ENCODE results near the gene PLCD3. TPM values are rescaled to one million over a fixed set of nuclear protein-coding genes. Genes with fewer than 3 reads are reported as not detected.

The PLCD3 gene
- total RNA-seq, 4 donors from 2014 or later, result 38.6 to 186 (median 75.1) TPM

DNA sequence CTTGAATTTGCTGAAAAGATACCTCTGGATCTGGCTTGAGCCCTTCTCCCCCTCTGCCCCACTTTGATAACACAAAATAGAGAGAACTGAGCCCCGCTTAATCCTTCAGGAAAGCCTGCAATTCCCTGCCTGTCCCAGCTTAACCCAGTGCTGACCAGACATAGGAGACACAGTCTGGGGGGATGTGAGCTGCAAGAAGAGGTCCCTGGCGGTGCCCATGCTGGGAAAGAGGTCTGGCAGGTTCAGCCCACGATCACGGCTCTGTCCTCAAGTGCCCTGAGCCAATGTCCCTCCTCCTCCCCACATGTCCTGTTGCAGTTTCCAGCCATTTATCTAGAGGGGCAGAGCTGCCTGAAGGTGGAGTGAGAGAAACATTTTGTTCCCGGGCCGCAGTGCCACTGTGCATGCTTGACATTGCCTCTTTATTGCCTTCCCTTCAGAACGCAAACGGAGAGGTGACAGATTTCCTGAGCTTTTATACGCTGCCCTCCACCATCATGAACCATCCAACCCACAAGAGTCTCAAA is 29.0 kb downstream of the PLCD3 start:
- DNase-seq, result peak in 1 of 2 donors; percentile 66
- Histone ChIP-seq H3K36me3 (peaks cover 0 to 73% of the 10 kb centered on the region in 2 donors), H3K27me3 (no peaks in the 10 kb centered on the region), H3K4me1 (peaks cover 58 to 83% of the 10 kb centered on the region in 2 donors), H3K4me3 (no peak overlapping the region), H3K27ac (peak overlapping the region; percentile 9 to 96 (median 74)), H3K9me3 (no peaks in the 10 kb centered on the region)
- ATAC-seq, result peak; percentile 47 to 51
- in situ Hi-C loops (cut with MboI; ENCODE audit: low sequenced_read_pairs in 4 of 4), result loop anchor here in 2 of 4 donors (10.0 to 25.0 kb wide), 2 partner anchors 179 to 191 kb away; partner anchors contain the start of gene GFAP (in 1 of the 2)
- intact Hi-C loops (cut with DNase I; ENCODE audit: low total_unique reads), result no loop called here
- no peak for TF ChIP-seq POLR2A (IDR thresholded peaks at IDR 0.05)
- TF ChIP-seq, protein P1, sequence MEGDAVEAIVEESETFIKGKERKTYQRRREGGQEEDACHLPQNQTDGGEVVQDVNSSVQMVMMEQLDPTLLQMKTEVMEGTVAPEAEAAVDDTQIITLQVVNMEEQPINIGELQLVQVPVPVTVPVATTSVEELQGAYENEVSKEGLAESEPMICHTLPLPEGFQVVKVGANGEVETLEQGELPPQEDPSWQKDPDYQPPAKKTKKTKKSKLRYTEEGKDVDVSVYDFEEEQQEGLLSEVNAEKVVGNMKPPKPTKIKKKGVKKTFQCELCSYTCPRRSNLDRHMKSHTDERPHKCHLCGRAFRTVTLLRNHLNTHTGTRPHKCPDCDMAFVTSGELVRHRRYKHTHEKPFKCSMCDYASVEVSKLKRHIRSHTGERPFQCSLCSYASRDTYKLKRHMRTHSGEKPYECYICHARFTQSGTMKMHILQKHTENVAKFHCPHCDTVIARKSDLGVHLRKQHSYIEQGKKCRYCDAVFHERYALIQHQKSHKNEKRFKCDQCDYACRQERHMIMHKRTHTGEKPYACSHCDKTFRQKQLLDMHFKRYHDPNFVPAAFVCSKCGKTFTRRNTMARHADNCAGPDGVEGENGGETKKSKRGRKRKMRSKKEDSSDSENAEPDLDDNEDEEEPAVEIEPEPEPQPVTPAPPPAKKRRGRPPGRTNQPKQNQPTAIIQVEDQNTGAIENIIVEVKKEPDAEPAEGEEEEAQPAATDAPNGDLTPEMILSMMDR (IDR thresholded peaks at IDR 0.05 in 4 of 5, conservative IDR thresholded peaks at IDR 0.05 in 1 of 5), result no peak

DNA sequence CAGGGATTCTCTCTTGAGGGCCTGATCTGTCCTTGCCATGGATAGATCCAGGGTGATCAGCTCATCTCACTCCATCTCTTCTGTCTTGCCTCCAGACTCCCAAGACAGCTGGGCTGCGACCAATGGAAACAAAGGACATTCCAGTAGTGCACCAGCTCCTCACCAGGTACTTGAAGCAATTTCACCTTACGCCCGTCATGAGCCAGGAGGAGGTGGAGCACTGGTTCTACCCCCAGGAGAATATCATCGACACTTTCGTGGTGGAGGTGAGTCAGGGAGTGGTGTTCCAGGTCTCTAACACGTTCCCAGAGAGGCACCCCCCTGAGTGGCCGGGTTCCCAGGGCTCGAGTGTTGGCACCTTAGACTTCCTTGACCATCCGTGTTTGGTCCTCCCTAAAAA is 29.5 kb downstream of the PLCD3 start:
- peaks cover 0 to 78% of the 10 kb centered on the region in 2 donors for H3K36me3 ChIP-seq
- TF ChIP-seq, protein P1 (IDR thresholded peaks at IDR 0.05 in 4 of 5, conservative IDR thresholded peaks at IDR 0.05 in 1 of 5), result no peak
- no peak for TF ChIP-seq POLR2A (IDR thresholded peaks at IDR 0.05)
- intact Hi-C loops (cut with DNase I; ENCODE audit: low total_unique reads) (no loop called here), in situ Hi-C loops (cut with MboI; ENCODE audit: low sequenced_read_pairs in 4 of 4) (loop anchor here in 2 of 4 donors (10.0 to 25.0 kb wide), 2 partner anchors 178 to 191 kb away; partner anchors contain the start of gene GFAP (in 1 of the 2))
- H3K4me3 ChIP-seq, result no peak overlapping the region
- no peaks in the 10 kb centered on the region for H3K27me3 ChIP-seq
- ATAC-seq (no peak), DNase-seq (no peak)
- peak overlapping the region; percentile 9 to 96 (median 74) for H3K27ac ChIP-seq
- H3K4me1 ChIP-seq, result peaks cover 59 to 83% of the 10 kb centered on the region in 2 donors
- H3K9me3 ChIP-seq, result no peaks in the 10 kb centered on the region

DNA sequence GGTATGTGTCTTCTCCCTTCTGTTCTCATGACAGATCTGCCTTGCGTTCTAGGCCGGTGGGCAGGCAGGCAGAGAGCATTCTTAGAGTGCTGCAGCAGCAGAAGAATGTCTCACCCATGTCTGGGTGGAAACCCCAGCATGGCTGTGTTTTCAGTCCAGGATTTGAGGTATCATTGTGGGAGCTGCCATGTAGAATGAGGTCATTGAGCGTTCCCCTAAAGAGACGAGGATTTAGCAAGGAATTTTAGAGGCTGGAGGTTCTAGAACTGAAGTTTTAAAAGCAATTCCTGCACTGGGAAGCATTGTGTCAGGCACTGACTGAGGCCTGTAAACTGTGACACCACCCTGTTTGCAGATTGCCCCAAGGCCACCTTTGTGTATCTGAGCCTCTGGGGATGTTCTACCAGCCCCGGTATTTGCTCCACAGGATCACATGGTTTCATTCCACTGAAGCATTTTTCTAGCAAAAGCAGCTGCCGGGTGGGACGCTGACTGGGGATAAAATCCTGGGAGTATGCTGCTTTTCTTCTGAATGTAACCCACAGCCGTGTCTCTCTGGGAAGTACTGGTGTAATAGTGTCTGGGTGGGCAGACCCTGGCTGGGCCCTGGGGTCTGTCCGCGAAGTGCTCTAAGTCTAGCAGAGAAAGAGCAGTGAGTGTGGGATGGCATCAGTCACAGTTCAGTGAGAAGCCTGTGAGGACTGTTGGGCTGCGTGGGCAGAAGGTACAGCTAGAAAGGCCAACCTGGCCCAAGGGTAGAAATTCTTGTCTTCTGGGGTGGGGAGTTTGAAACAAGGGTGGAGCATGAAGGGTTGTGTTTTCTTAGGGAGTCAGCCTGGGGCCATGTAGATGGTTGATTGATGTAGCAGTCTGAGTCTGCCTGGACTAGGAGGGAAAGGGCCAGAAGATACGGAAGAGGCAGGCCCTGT is 30.2 kb downstream of the PLCD3 start:
- H3K36me3 ChIP-seq, result peaks cover 0 to 84% of the 10 kb centered on the region in 2 donors
- intact Hi-C loops (cut with DNase I; ENCODE audit: low total_unique reads) (no loop called here), in situ Hi-C loops (cut with MboI; ENCODE audit: low sequenced_read_pairs in 4 of 4) (loop anchor here in 2 of 4 donors (10.0 to 25.0 kb wide), 2 partner anchors 177 to 190 kb away; partner anchors contain the start of gene GFAP (in 1 of the 2))
- no peak overlapping the region for H3K4me3 ChIP-seq
- peaks cover 55 to 76% of the 10 kb centered on the region in 2 donors for H3K4me1 ChIP-seq
- peak overlapping the region; percentile 16 to 96 (median 74) for H3K27ac ChIP-seq
- no peak for TF ChIP-seq POLR2A (IDR thresholded peaks at IDR 0.05)
- TF ChIP-seq, protein P1 (IDR thresholded peaks at IDR 0.05 in 4 of 5, conservative IDR thresholded peaks at IDR 0.05 in 1 of 5), result no peak
- no peak for ATAC-seq
- no peaks in the 10 kb centered on the region for H3K9me3 ChIP-seq
- no peaks in the 10 kb centered on the region for H3K27me3 ChIP-seq
- DNase-seq, result no peak

DNA sequence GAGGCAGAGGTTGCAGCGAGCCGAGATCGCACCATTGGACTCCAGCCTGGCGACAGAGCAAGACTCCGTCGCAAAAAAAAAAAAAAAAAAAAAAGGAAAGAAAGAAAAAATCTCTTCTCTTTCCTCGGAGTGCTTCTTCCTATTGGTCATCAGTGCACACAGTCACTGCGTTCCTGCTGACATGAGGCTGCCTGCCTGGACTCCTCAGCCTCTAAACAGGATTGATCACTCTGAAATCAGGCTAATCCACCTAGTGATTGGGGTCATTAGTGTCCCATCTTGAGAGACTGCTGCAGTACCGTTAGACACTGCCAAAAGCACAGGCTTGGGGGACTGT is 30.8 kb downstream of the PLCD3 start:
- peak overlapping the region in 3 of 4 donors; percentile 59 to 96 (median 88) for H3K27ac ChIP-seq
- no peaks in the 10 kb centered on the region for H3K9me3 ChIP-seq
- no peak overlapping the region for H3K4me3 ChIP-seq
- in situ Hi-C loops (cut with MboI; ENCODE audit: low sequenced_read_pairs in 4 of 4) (loop anchor here in 2 of 4 donors (10.0 to 25.0 kb wide), 2 partner anchors 177 to 189 kb away; partner anchors contain the start of gene GFAP (in 1 of the 2)), intact Hi-C loops (cut with DNase I; ENCODE audit: low total_unique reads) (no loop called here)
- no peak for ATAC-seq
- peaks cover 0 to 85% of the 10 kb centered on the region in 2 donors for H3K36me3 ChIP-seq
- peaks cover 49 to 72% of the 10 kb centered on the region in 2 donors for H3K4me1 ChIP-seq
- DNase-seq, result no peak
- no peak for TF ChIP-seq POLR2A (IDR thresholded peaks at IDR 0.05)
- TF ChIP-seq, protein P1 (IDR thresholded peaks at IDR 0.05 in 4 of 5, conservative IDR thresholded peaks at IDR 0.05 in 1 of 5), result no peak
- H3K27me3 ChIP-seq, result no peaks in the 10 kb centered on the region

Measured in gastrocnemius medialis (tissue), 4 donors.